Smooth muscle cell (in vitro differentiated cells): ENCODE measurements around the gene LRRC26. TPM values are rescaled to one million over a fixed set of nuclear protein-coding genes. Genes with fewer than 3 reads are reported as not detected.

ENCODE experiments used
- DNase-seq: peaks from one replicate; lab custom pipeline; 2025; ENCODE audit not compliant: unreplicated experiment; lab: John Stamatoyannopoulos, UW
- H2AFZ ChIP-seq: fragments of 200-600 bp; sonication (generic); 2 replicates; pipeline ENCODE4 v1.6.0; 2016; ENCODE audit warnings: antibody characterized with exemption, low read depth, mild to moderate bottlenecking
- H3F3A ChIP-seq: fragments of 200-600 bp; sonication (generic); 2 replicates; pipeline ENCODE4 v1.6.0; 2017; ENCODE audit warnings: antibody characterized with exemption, low read depth
- H3K27ac ChIP-seq: fragments of 200-600 bp; sonication (generic); 2 replicates; pipeline ENCODE4 v1.5.1; 2016; ENCODE audit warnings: low read depth, mild to moderate bottlenecking
- H3K27me3 ChIP-seq: fragments of 200-600 bp; sonication (generic); 2 replicates; pipeline ENCODE4 v1.6.1; 2016; ENCODE audit warnings: low read depth, mild to moderate bottlenecking
- H3K36me3 ChIP-seq: fragments of 200-600 bp; sonication (generic); 2 replicates; pipeline ENCODE4 v1.5.1; 2016; ENCODE audit warnings: low read depth
- H3K4me1 ChIP-seq: fragments of 200-600 bp; sonication (generic); 2 replicates; pipeline ENCODE4 v1.5.1; 2016; ENCODE audit warnings: low read depth
- H3K4me2 ChIP-seq: fragments of 200-600 bp; sonication (generic); 2 replicates; pipeline ENCODE4 v1.6.0; 2016; ENCODE audit warnings: mild to moderate bottlenecking
- H3K4me3 ChIP-seq: fragments of 200-600 bp; sonication (generic); 2 replicates; pipeline ENCODE4 v1.5.1; 2016; ENCODE audit warnings: mild to moderate bottlenecking
- H3K79me2 ChIP-seq: fragments of 200-600 bp; sonication (generic); 2 replicates; pipeline ENCODE4 v1.6.0; 2016; ENCODE audit warnings: low read depth, mild to moderate bottlenecking
- H3K9ac ChIP-seq: fragments of 200-600 bp; sonication (generic); 2 replicates; pipeline ENCODE4 v1.6.0; 2016; ENCODE audit warnings: low read depth
- H3K9me3 ChIP-seq: fragments of 200-600 bp; sonication (generic); replicated peaks from 2 replicates; pipeline ENCODE4 v1.5.1; 2016; ENCODE audit warnings: low read depth
- H4K20me1 ChIP-seq: fragments of 200-600 bp; sonication (generic); 2 replicates; pipeline ENCODE4 v1.6.0; 2016; ENCODE audit warnings: low read depth
- WGBS: methylation state at CpG from one replicate; pipeline ENCODE4 v1.1.7; 2016; ENCODE audit warnings: low lambda C conversion rate; 5-methylcytosine and 5-hydroxymethylcytosine counted together
- polyA plus RNA-seq: library from polyadenylated mRNA; unstranded; fragments of >200 nt; fragmentation: Nextera tagmentation; extraction: Ambion mirVana; gene quantifications from 2 replicates; pipeline ENCODE4 v1.2.1, GENCODE V29; 2016
- total RNA-seq: library from RNA; depleted of rRNA; stranded (reverse); fragments of >200 nt; gene quantifications from 2 replicates; pipeline ENCODE4 v1.2.3, GENCODE V29; 2014
- TF ChIP-seq, protein P1 (sequence below): fragments of 200-600 bp; sonication (generic); IDR thresholded peaks from 2 replicates; pipeline ENCODE4 v1.5.1; 2017; ENCODE audit warnings: borderline replicate concordance, mild to moderate bottlenecking, antibody characterized with exemption; ENCODE audit not compliant: insufficient read depth, poor library complexity, severe bottlenecking

The LRRC26 gene
- total and polyA plus RNA-seq, 2 experiments from 2014 or later: not detected

DNA sequence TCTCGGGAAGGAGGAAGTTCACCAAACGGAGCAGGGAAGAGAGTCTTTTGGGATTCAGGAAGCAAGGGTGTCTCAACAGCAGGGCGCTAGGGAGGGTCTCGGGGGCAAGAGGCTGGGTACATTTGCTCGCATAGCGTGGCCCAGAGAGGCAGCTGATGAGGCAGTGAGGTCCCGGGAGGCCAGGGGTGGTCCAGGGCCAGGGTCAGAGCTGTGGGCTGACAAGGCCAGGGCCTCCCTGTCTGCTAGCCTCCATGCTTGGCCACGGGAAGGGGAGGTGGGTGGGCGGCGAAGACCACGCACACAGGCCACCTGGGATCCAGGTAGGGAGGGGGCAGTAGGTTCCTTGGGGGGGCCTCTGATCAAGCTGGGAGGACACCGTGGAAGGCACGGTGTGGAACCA, 41.7 kb upstream of the LRRC26 start:
- WGBS: 94% methylated on average over 13 of the region's 13 CpGs
- H3K9ac ChIP-seq: no peak overlapping the region
- no peak for DNase-seq
- no peak overlapping the region for H2AFZ ChIP-seq
- H3K27me3 ChIP-seq: no peaks in the 10 kb centered on the region
- no peak overlapping the region for H3K27ac ChIP-seq
- H3K79me2 ChIP-seq: peaks cover 4% of the 10 kb centered on the region
- H3K4me2 ChIP-seq: no peak overlapping the region
- H3K9me3 ChIP-seq: no peaks in the 10 kb centered on the region
- no peaks in the 10 kb centered on the region for H3F3A ChIP-seq
- no peak overlapping the region for H3K4me3 ChIP-seq
- H3K4me1 ChIP-seq: peaks cover 2% of the 10 kb centered on the region
- TF ChIP-seq, protein P1, sequence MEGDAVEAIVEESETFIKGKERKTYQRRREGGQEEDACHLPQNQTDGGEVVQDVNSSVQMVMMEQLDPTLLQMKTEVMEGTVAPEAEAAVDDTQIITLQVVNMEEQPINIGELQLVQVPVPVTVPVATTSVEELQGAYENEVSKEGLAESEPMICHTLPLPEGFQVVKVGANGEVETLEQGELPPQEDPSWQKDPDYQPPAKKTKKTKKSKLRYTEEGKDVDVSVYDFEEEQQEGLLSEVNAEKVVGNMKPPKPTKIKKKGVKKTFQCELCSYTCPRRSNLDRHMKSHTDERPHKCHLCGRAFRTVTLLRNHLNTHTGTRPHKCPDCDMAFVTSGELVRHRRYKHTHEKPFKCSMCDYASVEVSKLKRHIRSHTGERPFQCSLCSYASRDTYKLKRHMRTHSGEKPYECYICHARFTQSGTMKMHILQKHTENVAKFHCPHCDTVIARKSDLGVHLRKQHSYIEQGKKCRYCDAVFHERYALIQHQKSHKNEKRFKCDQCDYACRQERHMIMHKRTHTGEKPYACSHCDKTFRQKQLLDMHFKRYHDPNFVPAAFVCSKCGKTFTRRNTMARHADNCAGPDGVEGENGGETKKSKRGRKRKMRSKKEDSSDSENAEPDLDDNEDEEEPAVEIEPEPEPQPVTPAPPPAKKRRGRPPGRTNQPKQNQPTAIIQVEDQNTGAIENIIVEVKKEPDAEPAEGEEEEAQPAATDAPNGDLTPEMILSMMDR: no peak
- no peaks in the 10 kb centered on the region for H4K20me1 ChIP-seq
- H3K36me3 ChIP-seq: no peaks in the 10 kb centered on the region

- peaks cover 17% of the 10 kb centered on the region for H3K4me1 ChIP-seq
- no peaks in the 10 kb centered on the region for H3K36me3 ChIP-seq
- H4K20me1 ChIP-seq: no peaks in the 10 kb centered on the region
- no peaks in the 10 kb centered on the region for H3K9me3 ChIP-seq
- peak overlapping the region; percentile 94 for H3K9ac ChIP-seq
- TF ChIP-seq, protein P1: no peak
- 91% methylated on average over 7 of the region's 7 CpGs for WGBS
- peaks cover 44% of the 10 kb centered on the region for H3K79me2 ChIP-seq
- no peaks in the 10 kb centered on the region for H3F3A ChIP-seq
- peak overlapping the region; percentile 98 for H3K4me2 ChIP-seq
- H3K27me3 ChIP-seq: no peaks in the 10 kb centered on the region
- no peak overlapping the region for H3K27ac ChIP-seq
- no peak overlapping the region for H2AFZ ChIP-seq
- peak overlapping the region; percentile 98 for H3K4me3 ChIP-seq
- no peak for DNase-seq
Measured at GRCh38 chr9:137206602-137207001, 36.8 kb upstream of the LRRC26 start.

DNA sequence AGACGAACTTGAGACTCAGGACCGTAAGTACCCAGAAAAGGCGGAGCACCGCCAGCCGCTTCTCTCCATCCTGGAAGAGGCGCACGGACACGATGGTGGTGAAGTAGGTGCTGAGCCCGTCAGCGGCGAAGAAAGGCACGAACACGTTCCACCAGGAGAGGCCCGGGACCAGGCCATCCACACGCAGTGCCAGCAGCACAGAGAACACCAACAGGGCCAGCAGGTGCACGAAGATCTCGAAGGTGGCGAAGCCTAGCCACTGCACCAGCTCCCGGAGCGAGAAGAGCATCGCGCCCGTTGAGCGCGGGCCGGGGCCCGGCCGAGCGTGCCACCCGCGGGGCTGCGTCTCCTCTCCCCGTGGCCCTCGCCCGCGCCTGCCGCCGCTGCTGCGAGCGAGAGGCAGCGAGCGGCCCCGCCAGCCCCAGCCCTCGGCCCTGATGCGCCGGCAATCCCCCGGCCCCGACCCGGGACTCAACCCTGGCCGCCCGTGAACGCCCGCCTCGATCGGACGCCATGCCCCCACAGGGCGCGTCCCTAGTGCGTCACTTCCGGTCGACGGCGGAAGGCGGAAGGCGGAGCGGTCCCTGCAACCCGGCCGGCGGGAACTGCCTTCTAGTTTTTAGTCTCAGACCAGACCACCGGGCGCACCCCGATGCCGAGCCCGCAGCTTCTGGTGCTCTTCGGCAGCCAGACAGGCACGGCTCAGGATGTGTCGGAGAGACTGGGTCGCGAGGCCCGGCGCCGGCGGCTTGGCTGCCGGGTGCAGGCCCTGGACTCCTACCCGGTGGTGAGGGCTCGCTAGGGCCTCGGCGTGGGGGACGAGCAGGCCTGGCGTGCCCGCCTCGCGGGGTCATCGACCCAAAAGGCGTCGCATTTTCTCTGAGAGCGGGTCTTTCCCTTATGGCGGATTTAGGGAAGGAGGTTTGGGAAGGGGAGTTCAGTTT, 35.5 kb upstream of the LRRC26 start, which contains the start of the genes NDOR1 and TMEM203:
TSS of gene NDOR1 (plus strand) at position 575 of the 944 bp plus-strand sequence. CDS start at position 653, 78 bp downstream.
TSS of gene TMEM203 (minus strand) at position 523 of the 944 bp plus-strand sequence. CDS start at position 289, 234 bp downstream.
- H3K27ac ChIP-seq: peak within 1 kb of the TSS; percentile 66
- no peaks in the 10 kb centered on the region for H3F3A ChIP-seq
- H2AFZ ChIP-seq: peak within 1 kb of the TSS; percentile 75
- H3K4me2 ChIP-seq: peak within 1 kb of the TSS; percentile 98
- TF ChIP-seq, protein P1: no peak
- H4K20me1 ChIP-seq: no peaks in the 10 kb centered on the region
- no peaks in the 10 kb centered on the region for H3K36me3 ChIP-seq
- no peaks in the 10 kb centered on the region for H3K9me3 ChIP-seq
- H3K79me2 ChIP-seq: peaks cover 46% of the 10 kb centered on the region
- DNase-seq: peak; percentile 76
- H3K27me3 ChIP-seq: no peaks in the 10 kb centered on the region
- peaks cover 23% of the 10 kb centered on the region for H3K4me1 ChIP-seq
- WGBS: under 1% methylated on average over 96 of the region's 98 CpGs
- H3K9ac ChIP-seq: peak within 1 kb of the TSS; percentile 94
- peak within 1 kb of the TSS; percentile 98 for H3K4me3 ChIP-seq
